HG03442 (cell line): ENCODE data around the gene BBX.
"Not testable (repeated sequence)": the region's sequence is repeated elsewhere in the genome, so short reads cannot be mapped to it uniquely, and the experiment has no call there.

ENCODE experiments used
- ATAC-seq: cut with Tn5 transposase; IDR thresholded peaks from one replicate; pipeline ENCODE4 v1.9.1; 2021; ENCODE audit warnings: mild to moderate bottlenecking, moderate library complexity; ENCODE audit not compliant: unreplicated experiment

BBX gene

GRCh38 chr3:107540857-107541256, 18.1 kb downstream of the BBX start:
- ATAC-seq = no peak

GRCh38 chr3:107542665-107543064, 19.9 kb downstream of the BBX start:
- ATAC-seq = no peak

DNA sequence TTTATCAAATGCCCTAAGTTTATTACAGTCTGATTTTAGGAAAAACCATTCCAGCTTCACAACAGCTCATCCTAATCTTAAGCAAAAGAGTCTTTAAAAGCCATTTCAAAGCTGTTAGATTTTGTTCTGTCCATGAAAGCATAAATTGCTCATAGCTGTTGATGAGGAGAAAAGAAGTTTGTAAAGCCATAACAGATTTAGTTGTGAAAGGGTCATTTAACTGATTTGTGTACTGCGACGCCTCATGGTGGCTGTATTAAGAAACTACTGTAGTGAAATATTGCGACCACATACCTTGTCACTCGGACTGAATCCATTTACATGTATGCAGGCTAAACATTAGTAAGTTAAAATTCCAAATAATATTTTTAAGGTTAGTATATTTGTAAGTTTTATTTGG, 20.9 kb downstream of the BBX start:
- no peak for ATAC-seq

DNA sequence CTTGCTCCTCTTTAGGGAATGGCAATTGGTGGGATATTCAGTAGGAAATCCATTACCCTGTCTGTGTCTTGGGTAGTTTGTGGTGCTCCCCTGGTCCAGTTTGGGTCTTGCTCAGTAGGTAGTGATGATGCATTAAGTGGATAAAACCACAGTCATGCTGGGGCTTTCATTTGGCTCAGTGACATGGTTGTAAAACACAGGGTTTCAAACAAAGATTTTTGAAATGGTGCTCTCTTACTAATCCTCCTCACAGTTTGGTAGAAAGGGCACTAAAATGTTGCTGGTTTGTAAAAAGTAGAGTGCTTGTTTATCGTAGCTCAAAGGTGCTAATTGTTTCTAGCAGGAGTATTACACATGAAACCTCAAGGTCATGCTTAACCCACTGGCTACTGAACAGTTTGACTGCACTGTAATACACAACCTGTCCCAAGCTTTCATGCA, 22.9 kb downstream of the BBX start:
- ATAC-seq = no peak

DNA sequence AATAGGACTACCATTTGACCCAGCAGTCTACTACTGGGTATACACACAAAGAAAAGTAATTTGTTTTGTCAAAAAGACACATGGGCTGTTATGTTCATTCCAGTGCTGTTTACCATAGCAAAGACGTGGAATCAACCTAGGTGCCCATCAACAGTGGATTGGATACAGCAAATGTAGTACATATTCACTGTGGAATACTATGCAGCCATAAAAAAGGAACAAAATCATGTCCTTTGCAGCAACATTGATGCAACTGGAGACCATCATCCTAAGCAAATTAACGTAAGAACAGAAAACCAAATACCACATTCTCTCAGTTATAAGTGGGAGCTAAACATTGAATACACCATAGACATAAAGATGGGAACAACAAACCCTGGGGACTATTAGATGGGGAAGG, 25.8 kb downstream of the BBX start:
- no peak for ATAC-seq

DNA sequence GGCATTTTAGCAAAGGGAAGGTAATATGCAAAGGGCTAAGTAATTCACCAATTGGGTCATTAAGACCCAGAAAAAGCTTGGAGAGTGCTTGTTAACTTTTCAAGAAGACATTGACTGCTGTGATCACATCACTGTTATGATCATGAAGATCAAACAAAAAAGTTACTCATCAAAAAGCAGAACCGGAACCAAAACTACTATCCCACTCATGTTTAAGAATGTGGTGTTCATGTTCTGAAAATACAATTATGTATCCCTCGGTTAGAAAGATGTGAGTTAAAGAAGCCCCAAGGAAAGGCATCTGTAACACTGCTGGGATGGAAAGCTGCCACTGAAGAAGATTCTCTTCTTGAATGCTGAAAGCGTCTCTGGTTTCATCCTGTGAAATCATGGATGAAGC, 32.6 kb downstream of the BBX start:
- no peak for ATAC-seq

DNA sequence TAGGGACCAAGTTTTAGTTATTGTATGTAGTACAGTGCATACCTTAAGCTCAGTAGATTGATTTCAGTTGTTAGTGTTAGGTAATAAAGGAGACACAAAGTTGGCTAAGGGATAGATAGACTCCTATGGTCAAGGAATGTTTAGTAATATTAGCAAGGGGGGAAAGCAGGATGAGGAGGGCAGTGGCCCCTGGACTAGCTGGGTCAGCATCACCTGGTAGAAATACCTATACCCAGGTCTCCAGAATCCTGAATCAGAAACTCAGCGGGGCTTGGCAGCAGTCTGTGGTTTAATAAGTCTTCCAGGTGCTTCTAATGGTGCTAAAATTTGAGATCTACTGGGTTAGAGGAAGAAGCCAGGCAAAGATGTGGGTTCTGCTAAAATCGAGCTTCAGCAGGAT, 35.0 kb downstream of the BBX start:
- no peak for ATAC-seq

DNA sequence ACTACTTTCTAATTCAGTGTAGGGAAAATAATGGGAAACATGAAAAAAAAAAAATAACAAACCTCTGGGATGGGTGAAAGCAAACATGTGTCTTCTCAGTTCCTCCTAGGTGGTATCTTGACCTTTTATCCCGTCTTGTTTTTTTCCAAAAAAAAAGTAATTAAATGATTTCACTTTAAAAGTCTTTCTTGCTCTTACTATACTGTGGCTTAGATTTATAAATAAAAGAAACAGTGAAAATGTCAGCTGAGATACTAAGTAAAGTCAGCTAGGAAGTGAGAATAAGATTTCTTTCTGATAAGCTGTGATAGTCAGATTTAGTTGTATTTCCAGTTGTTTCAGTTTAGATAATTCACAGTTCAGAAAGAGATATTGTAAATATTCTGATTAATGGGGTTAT, 37.4 kb downstream of the BBX start:
- no peak for ATAC-seq

DNA sequence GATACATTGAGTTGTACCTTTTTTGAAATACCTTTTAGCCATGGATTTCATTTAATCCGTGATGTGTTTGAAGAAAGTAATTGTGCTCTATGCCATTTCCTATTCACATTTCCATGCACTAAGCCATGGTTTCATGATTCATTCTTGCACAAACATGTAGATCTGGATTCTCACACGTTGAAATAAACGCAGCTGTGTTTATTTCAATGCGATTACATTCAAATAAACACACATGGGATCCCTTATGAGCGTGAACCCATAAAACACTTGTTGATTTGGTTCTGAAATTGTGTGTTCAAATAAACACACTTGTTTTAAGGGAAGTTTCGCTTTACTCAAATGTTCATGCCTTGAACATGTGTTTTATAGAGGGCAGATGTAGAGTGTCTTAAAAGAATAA, 39.2 kb downstream of the BBX start:
- no peak for ATAC-seq

DNA sequence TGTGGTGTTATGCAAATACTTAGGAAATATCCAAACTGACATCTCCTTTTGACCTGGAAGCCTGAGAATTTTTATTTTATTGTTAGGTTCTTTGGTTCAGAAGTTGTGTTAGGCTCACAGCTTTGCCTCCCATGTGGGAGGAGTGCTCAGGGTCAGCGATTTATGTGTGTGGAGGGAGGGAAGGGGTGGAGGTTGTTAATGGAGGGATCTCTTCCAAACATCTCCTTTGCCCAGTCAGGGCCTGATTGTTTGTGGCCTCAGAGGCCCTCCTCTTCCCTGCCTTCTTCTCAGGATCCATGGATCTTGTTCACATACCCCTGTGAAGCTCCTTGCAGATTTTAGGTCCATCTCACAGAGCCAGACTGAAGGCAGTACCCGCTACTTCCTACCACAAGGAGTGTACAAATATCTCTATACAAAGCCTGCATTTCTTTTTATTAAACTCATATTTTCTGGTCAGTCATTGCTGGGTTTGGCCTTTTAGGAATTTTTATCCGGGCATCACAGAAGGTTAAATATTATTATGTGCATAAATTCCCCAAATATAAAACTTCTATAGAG, 40.3 kb downstream of the BBX start:
- no peak for ATAC-seq

DNA sequence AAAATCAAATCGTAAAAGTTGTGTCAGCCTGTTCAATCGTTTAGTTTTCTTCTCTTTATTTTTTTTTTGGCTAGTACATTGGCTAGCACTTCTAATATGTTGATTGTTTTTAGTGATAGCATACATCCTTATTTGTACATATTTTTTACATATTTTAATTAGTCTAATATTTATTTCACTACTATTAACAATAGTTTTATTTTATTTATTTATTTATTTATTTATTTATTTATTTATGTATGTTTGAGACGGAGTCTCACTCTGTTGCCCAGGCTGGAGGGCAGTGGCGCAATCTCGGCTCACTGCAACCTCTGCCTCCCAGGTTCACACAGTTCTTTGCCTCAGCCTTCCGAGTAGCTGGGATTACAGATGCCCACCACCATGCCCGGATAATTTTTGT, 42.5 kb downstream of the BBX start:
- ATAC-seq = not testable (repeated sequence)

DNA sequence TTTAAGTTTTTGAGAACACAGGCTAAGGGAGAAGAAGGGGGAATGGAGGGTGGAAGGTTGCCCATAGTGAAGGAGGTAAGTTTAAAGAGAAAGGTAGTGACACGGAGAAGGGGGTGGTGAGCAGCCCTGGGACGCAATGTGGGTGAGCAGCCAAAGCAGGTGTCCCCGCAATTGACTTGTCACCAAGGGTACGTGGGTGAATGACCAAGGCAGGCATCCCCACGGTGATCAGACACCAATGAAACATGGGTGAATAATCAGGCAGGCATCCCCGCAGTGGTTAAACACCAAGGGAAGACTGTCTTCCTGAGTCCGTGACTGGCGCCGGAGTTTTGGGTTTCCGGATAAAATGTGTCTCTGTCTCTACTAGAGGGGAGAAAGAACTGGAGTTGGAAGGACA, 48.3 kb downstream of the BBX start:
- not testable (repeated sequence) for ATAC-seq

DNA sequence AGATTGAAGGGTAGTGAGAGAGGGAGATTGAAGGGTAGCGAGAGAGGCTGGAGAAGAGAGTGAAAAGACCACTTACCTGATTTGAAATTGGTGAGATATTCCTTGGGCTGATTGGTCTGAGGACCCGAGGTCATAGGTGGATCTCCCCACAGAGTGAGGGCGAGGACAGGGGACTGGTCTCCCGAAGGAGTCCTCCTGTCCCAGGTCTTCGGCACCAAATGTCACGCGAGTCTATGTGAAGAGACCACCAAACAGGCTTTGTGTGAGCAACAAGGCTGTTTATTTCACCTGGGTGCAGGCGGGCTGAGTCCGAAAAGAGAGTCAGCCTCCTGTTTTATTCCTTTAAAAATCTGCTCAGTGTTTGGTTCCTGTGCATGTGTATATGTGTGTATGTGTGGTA, 48.7 kb downstream of the BBX start:
- not testable (repeated sequence) for ATAC-seq

- ATAC-seq = peak; percentile 67
Measured at GRCh38 chr3:107574650-107575049, 51.9 kb downstream of the BBX start.

- ATAC-seq = no peak
Measured at GRCh38 chr3:107578091-107578490, 55.3 kb downstream of the BBX start.

DNA sequence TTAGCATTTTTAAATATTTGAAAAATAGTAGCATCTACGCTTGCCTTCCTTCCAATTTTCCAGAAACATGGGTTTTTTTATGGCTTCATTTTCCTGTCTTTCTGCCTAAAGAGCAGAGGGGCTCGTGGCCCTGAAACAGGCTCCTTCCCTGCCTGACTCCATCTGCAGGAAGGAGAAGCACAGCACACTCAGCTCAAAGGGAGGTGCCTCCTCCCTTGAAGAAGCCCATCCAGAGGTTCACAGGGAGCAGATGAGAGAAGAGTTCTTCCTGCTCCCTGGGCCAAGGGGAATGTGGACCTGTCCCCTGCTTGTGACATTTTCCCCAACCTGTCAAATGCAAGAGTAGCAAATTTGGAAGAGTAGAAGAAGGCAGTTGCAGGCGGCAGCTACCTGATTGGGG, 55.8 kb downstream of the BBX start:
- ATAC-seq = no peak

GRCh38 chr3:107579371-107579770, 56.6 kb downstream of the BBX start:
- ATAC-seq = no peak

DNA sequence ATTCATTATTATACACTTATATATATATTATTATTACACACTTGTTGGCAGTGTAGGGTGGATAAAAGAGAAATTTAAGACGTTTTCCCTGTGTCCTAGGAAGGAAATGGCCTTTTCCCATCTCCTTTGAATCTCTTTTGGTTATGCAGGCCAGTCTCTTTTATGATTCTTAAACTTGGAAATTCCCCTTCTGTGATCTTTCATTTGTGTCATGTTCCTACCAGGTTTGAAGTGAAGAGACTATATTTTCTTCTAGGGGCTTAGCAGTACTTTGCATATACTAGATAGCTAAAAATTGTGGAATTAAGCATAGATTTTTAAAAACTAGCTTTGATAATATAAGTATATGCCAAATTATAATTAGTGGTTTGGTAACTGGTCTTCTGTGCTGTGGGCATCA, 58.5 kb downstream of the BBX start:
- peak; percentile 52 for ATAC-seq

DNA sequence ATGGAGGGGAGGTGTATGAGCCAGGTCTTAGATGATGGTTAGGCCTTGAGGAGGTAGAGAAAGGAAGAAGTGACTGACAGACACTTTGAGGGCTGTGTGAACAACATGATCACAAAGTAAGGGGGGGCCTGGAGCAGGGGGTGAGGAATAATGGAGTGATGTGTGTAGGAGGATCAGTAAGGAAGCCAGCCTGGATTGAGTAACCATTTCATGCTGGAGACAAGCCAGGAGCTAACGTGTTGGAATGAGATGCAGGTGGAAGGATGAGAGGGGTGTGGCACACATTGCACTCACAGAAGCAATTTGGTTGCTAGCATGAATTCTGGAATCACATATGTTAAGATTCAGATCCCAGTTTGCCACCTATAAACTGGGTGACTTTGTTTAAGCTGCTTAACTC, 65.5 kb downstream of the BBX start:
- no peak for ATAC-seq

GRCh38 chr3:107589454-107589853, 66.7 kb downstream of the BBX start:
- peak; percentile 89 for ATAC-seq

- ATAC-seq = no peak
Measured at GRCh38 chr3:107590786-107591185, 68.0 kb downstream of the BBX start.

- ATAC-seq = no peak
Measured at GRCh38 chr3:107592073-107592472, 69.3 kb downstream of the BBX start.

DNA sequence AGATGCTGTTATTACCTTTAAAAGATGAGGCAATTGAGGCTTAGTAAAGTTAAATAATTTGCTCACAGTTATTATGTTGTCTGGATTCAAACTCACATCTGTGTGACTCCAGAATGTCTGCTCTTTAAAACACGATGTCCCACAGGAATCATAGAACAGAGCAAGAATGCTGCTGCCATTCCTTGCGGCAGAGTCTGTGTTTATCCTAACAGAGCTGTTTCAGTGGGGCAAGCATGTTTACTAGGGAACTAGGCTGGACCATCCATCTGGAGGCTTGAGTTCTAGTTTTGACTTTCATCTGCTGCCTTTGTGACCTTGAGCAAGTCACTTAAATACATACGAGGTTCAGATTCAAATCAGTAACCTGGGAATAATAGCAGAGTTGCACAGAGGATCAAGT, 72.1 kb downstream of the BBX start:
- no peak for ATAC-seq

- no peak for ATAC-seq
Measured at GRCh38 chr3:107596639-107597038, 73.9 kb downstream of the BBX start.
